ENCODE data around the gene RBM20. TPM values are rescaled to one million over a fixed set of nuclear protein-coding genes. Genes with fewer than 3 reads are reported as not detected.
A peak's percentile ranks its signal among the peaks of the same experiment; 100 is the strongest.
"Not testable (repeated sequence)": the region's sequence is repeated elsewhere in the genome, so short reads cannot be mapped to it uniquely, and the experiment has no call there.

The RBM20 gene
- total RNA-seq, 1 donor from 2014 or later: 0.67 TPM

- ATAC-seq (no peak), DNase-seq (ENCODE audit: low spot score) (no peak)
- intact Hi-C loops (cut with DNase I): no loop called here
Observed at GRCh38 chr10:110620398-110620719, 23.8 kb upstream of the RBM20 start.

GRCh38 chr10:110623316-110623715, 20.8 kb upstream of the RBM20 start:
- intact Hi-C loops (cut with DNase I); DNase-seq (ENCODE audit: low spot score); ATAC-seq: not testable (repeated sequence)

GRCh38 chr10:110625356-110625894, 18.7 kb upstream of the RBM20 start:
- ATAC-seq: no peak
- intact Hi-C loops (cut with DNase I): no loop called here
- no peak for DNase-seq (ENCODE audit: low spot score)

- intact Hi-C loops (cut with DNase I): no loop called here
- ATAC-seq (no peak), DNase-seq (ENCODE audit: low spot score) (no peak)
Observed at GRCh38 chr10:110625951-110626855, 17.9 kb upstream of the RBM20 start.

GRCh38 chr10:110628161-110628560, 16.0 kb upstream of the RBM20 start:
- intact Hi-C loops (cut with DNase I): no loop called here
- DNase-seq (ENCODE audit: low spot score) (no peak), ATAC-seq (no peak)

GRCh38 chr10:110629680-110630191, 14.4 kb upstream of the RBM20 start:
- ATAC-seq (peak; percentile 52), DNase-seq (ENCODE audit: low spot score) (no peak)
- intact Hi-C loops (cut with DNase I): no loop called here

- intact Hi-C loops (cut with DNase I): no loop called here
- ATAC-seq (no peak), DNase-seq (ENCODE audit: low spot score) (no peak)
Observed at GRCh38 chr10:110631934-110632333, 12.2 kb upstream of the RBM20 start.

GRCh38 chr10:110632591-110633215, 11.4 kb upstream of the RBM20 start:
- DNase-seq (ENCODE audit: low spot score): no peak
- ATAC-seq: no peak
- intact Hi-C loops (cut with DNase I): no loop called here

GRCh38 chr10:110634527-110635209, 9.5 kb upstream of the RBM20 start:
- no peak for DNase-seq (ENCODE audit: low spot score)
- intact Hi-C loops (cut with DNase I): no loop called here
- no peak for ATAC-seq

GRCh38 chr10:110636572-110636931, 7.6 kb upstream of the RBM20 start:
- intact Hi-C loops (cut with DNase I): no loop called here
- ATAC-seq (no peak), DNase-seq (ENCODE audit: low spot score) (no peak)

GRCh38 chr10:110636932-110637557, 7.1 kb upstream of the RBM20 start:
- DNase-seq (ENCODE audit: low spot score) (no peak), ATAC-seq (peak; percentile 34)
- intact Hi-C loops (cut with DNase I): no loop called here

GRCh38 chr10:110637558-110638053, 6.5 kb upstream of the RBM20 start:
- DNase-seq (ENCODE audit: low spot score) (no peak), ATAC-seq (no peak)
- intact Hi-C loops (cut with DNase I): no loop called here

- DNase-seq (ENCODE audit: low spot score) (no peak), ATAC-seq (no peak)
- intact Hi-C loops (cut with DNase I): no loop called here
Observed at GRCh38 chr10:110638319-110638718, 5.8 kb upstream of the RBM20 start.

GRCh38 chr10:110639046-110639445, 5.1 kb upstream of the RBM20 start:
- ATAC-seq; intact Hi-C loops (cut with DNase I); DNase-seq (ENCODE audit: low spot score): not testable (repeated sequence)

- intact Hi-C loops (cut with DNase I); DNase-seq (ENCODE audit: low spot score); ATAC-seq: not testable (repeated sequence)
Observed at GRCh38 chr10:110639858-110640257, 4.3 kb upstream of the RBM20 start.

- ATAC-seq: no peak
Observed at GRCh38 chr10:110641256-110641655, 2.9 kb upstream of the RBM20 start.

GRCh38 chr10:110642204-110643034, 1.7 kb upstream of the RBM20 start:
- ATAC-seq (no peak), DNase-seq (ENCODE audit: low spot score) (no peak)
- intact Hi-C loops (cut with DNase I): no loop called here

More at GRCh38 chr10:110641256-110641655, 2.9 kb upstream of the RBM20 start:
- DNase-seq (ENCODE audit: low spot score): no peak
- intact Hi-C loops (cut with DNase I): no loop called here

GRCh38 chr10:110643035-110643652, 992 bp upstream of the RBM20 start:
- intact Hi-C loops (cut with DNase I): no loop called here
- ATAC-seq (peak; percentile 15), DNase-seq (ENCODE audit: low spot score) (no peak)
